Stimulated activated CD8-positive, alpha-beta memory T cell treated with anti-CD3 and anti-CD28 coated beads, Interleukin-12 subunit alpha, Interleukin-12 subunit beta, amount 100 ng/mL, for 1 hour (primary cell): ENCODE data around the gene CBLN3.
A peak's percentile ranks its signal among the peaks of the same experiment; 100 is the strongest.

Experiments used
- DNase-seq: peaks from one replicate; pipeline ENCODE4 v3.0.0-alpha.2; 2020; ENCODE audit warnings: low read depth

Gene CBLN3

GRCh38 chr14:24439257-24439656 lies 9.8 kb upstream of the CBLN3 start:
- no peak for DNase-seq

GRCh38 chr14:24438223-24439097 lies 9.0 kb upstream of the CBLN3 start:
- no peak for DNase-seq

GRCh38 chr14:24437736-24438067 lies 8.2 kb upstream of the CBLN3 start:
- DNase-seq: no peak

GRCh38 chr14:24437020-24437735 lies 7.7 kb upstream of the CBLN3 start:
- DNase-seq: no peak

- no peak for DNase-seq
Observed at GRCh38 chr14:24436355-24437019, 7.0 kb upstream of the CBLN3 start.

GRCh38 chr14:24435998-24436354 lies 6.5 kb upstream of the CBLN3 start:
- DNase-seq: no peak

GRCh38 chr14:24435192-24435810 lies 5.8 kb upstream of the CBLN3 start:
- DNase-seq: no peak

GRCh38 chr14:24434676-24435075 lies 5.2 kb upstream of the CBLN3 start:
- no peak for DNase-seq

- no peak for DNase-seq
Observed at GRCh38 chr14:24434036-24434435, 4.6 kb upstream of the CBLN3 start.

- DNase-seq: no peak
Observed at GRCh38 chr14:24432259-24433131, 3.0 kb upstream of the CBLN3 start.

GRCh38 chr14:24431569-24432258 lies 2.2 kb upstream of the CBLN3 start:
- DNase-seq: peak; percentile 85

- DNase-seq: peak; percentile 32
Observed at GRCh38 chr14:24430682-24431568, 1.5 kb upstream of the CBLN3 start.

GRCh38 chr14:24430143-24430681 lies 744 bp upstream of the CBLN3 start:
- no peak for DNase-seq

GRCh38 chr14:24428628-24429394 lies 657 bp downstream of the CBLN3 start:
- no peak for DNase-seq

- no peak for DNase-seq
Observed at GRCh38 chr14:24427537-24428508, 1.6 kb downstream of the CBLN3 start.

- DNase-seq: no peak
Observed at GRCh38 chr14:24426912-24427536, 2.4 kb downstream of the CBLN3 start.
